Natural killer cell (primary cell): ENCODE measurements around the gene NARF. TPM values are rescaled to one million over a fixed set of nuclear protein-coding genes. Genes with fewer than 3 reads are reported as not detected.

Experiments used
- ATAC-seq, 3 donors: fragments of 150-1000 bp in 2 of 3; fragments of 200-7000 bp in 1 of 3; cut with Tn5 transposase; 1 replicate in 1 of 3; 2 replicates in 2 of 3; pipeline ENCODE4 v1.10.0; 2021; ENCODE audit warnings: mild to moderate bottlenecking in 2 of 3, moderate library complexity in 2 of 3
- DNase-seq, 2 donors: peaks; one replicate each; pipeline versions ENCODE4 v3.0.0 to v3.0.0-alpha.2; 2013 to 2021; ENCODE audit warnings: mixed read lengths in 1 of 2
- H3K27ac ChIP-seq: one replicate; pipeline ENCODE4 v1.5.1; 2013; ENCODE audit warnings: mild to moderate bottlenecking, low read length
- H3K27me3 ChIP-seq: one replicate; pipeline ENCODE4 v1.6.1; 2013; ENCODE audit warnings: low read length; ENCODE audit not compliant: control insufficient read depth, insufficient read depth
- H3K36me3 ChIP-seq: one replicate; pipeline ENCODE4 v1.6.1; 2013; ENCODE audit warnings: low read length; ENCODE audit not compliant: control insufficient read depth, insufficient read depth
- H3K4me1 ChIP-seq: one replicate; pipeline ENCODE4 v1.6.1; 2013; ENCODE audit warnings: low read length; ENCODE audit not compliant: control insufficient read depth, insufficient read depth
- H3K4me3 ChIP-seq: one replicate; pipeline ENCODE4 v1.5.1; 2013; ENCODE audit warnings: low read length
- H3K9me3 ChIP-seq: one replicate; pipeline ENCODE4 v1.6.1; 2013; ENCODE audit warnings: low read length; ENCODE audit not compliant: control insufficient read depth, insufficient read depth
- H3K27ac Mint-ChIP-seq, 2 donors: one replicate each; pipeline ENCODE4 v1.8.0; 2022; ENCODE audit warnings: mild to moderate bottlenecking in 2 of 2, mixed read lengths in 2 of 2, moderate library complexity in 1 of 2
- H3K27me3 Mint-ChIP-seq, 2 donors: one replicate each; pipeline ENCODE4 v1.8.0; 2022; ENCODE audit warnings: low read depth in 2 of 2, mixed read lengths in 2 of 2
- H3K36me3 Mint-ChIP-seq: one replicate; pipeline ENCODE4 v1.8.0; 2022; ENCODE audit warnings: mixed read lengths
- H3K4me1 Mint-ChIP-seq, 2 donors: one replicate each; pipeline ENCODE4 v1.8.0; 2022; ENCODE audit warnings: mixed read lengths in 2 of 2
- H3K4me3 Mint-ChIP-seq: one replicate; pipeline ENCODE4 v1.8.0; 2022; ENCODE audit warnings: mild to moderate bottlenecking, moderate library complexity, mixed read lengths
- H3K9me3 Mint-ChIP-seq, 2 donors: one replicate each; pipeline ENCODE4 v1.8.0; 2022; ENCODE audit warnings: mixed read lengths in 2 of 2
- CTCF ChIP-seq: fragments of 200-600 bp; IDR thresholded peaks from one replicate; pipeline ENCODE4 v1.8.0; 2022; ENCODE audit warnings: antibody characterized with exemption
- WGBS: methylation state at CpG from one replicate; pipeline ENCODE4 v1.1.7; 2013; ENCODE audit warnings: missing lambda C conversion rate; ENCODE audit not compliant: insufficient coverage; 5-methylcytosine and 5-hydroxymethylcytosine counted together
- intact Hi-C: fragments of 100-400 bp; cut with micrococcal nuclease; formaldehyde crosslinking; loops from one replicate; pipeline ENCODE4 v1.14.2; 2022
- total RNA-seq, 4 donors: library from RNA; stranded (reverse); fragments of 120-200 nt in 1 of 4; gene quantifications; one replicate each; pipeline versions ENCODE4 v1.2.3 to v1.2.4, GENCODE V29; 2013 to 2022

NARF gene
- total RNA-seq, 3 donors from 2014 or later (not counting 1 experiment from before 2014, with no cell fraction given), result 130 to 203 (median 158) TPM

- no peaks in the 10 kb centered on the region for H3K9me3 Mint-ChIP-seq
- no peak overlapping the region for H3K4me3 Mint-ChIP-seq
- H3K36me3 Mint-ChIP-seq, result no peaks in the 10 kb centered on the region
- peaks cover 52% of the 10 kb centered on the region for H3K36me3 ChIP-seq
- H3K27ac Mint-ChIP-seq, result no peak overlapping the region
- peaks cover 6 to 31% of the 10 kb centered on the region in 2 donors for H3K4me1 Mint-ChIP-seq
- H3K27ac ChIP-seq, result no peak overlapping the region
- no peaks in the 10 kb centered on the region for H3K9me3 ChIP-seq
- peaks cover 56% of the 10 kb centered on the region for H3K4me1 ChIP-seq
- H3K27me3 Mint-ChIP-seq, result no peaks in the 10 kb centered on the region
- 96% methylated on average over 30 of the region's 40 CpGs for WGBS
- intact Hi-C loops, result no loop called here
- no peaks in the 10 kb centered on the region for H3K27me3 ChIP-seq
- H3K4me3 ChIP-seq, result no peak overlapping the region
- no peak for TF ChIP-seq CTCF
- DNase-seq (no peak), ATAC-seq (no peak)
Observed at GRCh38 chr17:82443465-82444283, 14.9 kb upstream of the NARF start.

- H3K36me3 Mint-ChIP-seq, result no peaks in the 10 kb centered on the region
- Histone ChIP-seq H3K36me3 (peaks cover 52% of the 10 kb centered on the region), H3K4me1 (peaks cover 60% of the 10 kb centered on the region), H3K4me3 (no peak overlapping the region), H3K27ac (no peak overlapping the region), H3K9me3 (no peaks in the 10 kb centered on the region), H3K27me3 (no peaks in the 10 kb centered on the region)
- H3K4me1 Mint-ChIP-seq, result peaks cover 8 to 37% of the 10 kb centered on the region in 2 donors
- H3K4me3 Mint-ChIP-seq, result no peak overlapping the region
- H3K27ac Mint-ChIP-seq, result no peak overlapping the region
- TF ChIP-seq CTCF, result no peak
- no peaks in the 10 kb centered on the region for H3K9me3 Mint-ChIP-seq
- H3K27me3 Mint-ChIP-seq, result no peaks in the 10 kb centered on the region
- 88% methylated on average over 35 of the region's 35 CpGs for WGBS
- DNase-seq (no peak), ATAC-seq (no peak)
- intact Hi-C loops, result no loop called here
Observed at GRCh38 chr17:82444284-82444893, 14.2 kb upstream of the NARF start.

- H3K36me3 Mint-ChIP-seq, result no peaks in the 10 kb centered on the region
- Histone ChIP-seq H3K27ac (no peak overlapping the region), H3K36me3 (peaks cover 50% of the 10 kb centered on the region), H3K27me3 (no peaks in the 10 kb centered on the region), H3K4me1 (peaks cover 60% of the 10 kb centered on the region), H3K9me3 (no peaks in the 10 kb centered on the region), H3K4me3 (no peak overlapping the region)
- ATAC-seq, result no peak
- no peak overlapping the region for H3K4me3 Mint-ChIP-seq
- no peak for DNase-seq
- H3K9me3 Mint-ChIP-seq, result no peaks in the 10 kb centered on the region
- 48% methylated on average over 19 of the region's 19 CpGs for WGBS
- no peaks in the 10 kb centered on the region for H3K27me3 Mint-ChIP-seq
- peaks cover 15 to 42% of the 10 kb centered on the region in 2 donors for H3K4me1 Mint-ChIP-seq
- H3K27ac Mint-ChIP-seq, result no peak overlapping the region
- TF ChIP-seq CTCF, result no peak
- intact Hi-C loops, result no loop called here
Observed at GRCh38 chr17:82444941-82445521, 13.5 kb upstream of the NARF start.
